Left ventricle myocardium inferior (tissue), 1 donor: Measurements from ENCODE around the gene RYR1. TPM values are rescaled to one million over a fixed set of nuclear protein-coding genes. Genes with fewer than 3 reads are reported as not detected.

Experiments
- DNase-seq: peaks from one replicate; pipeline ENCODE4 v3.0.0-alpha.2; 2020
- H3K27ac ChIP-seq: fragments of 200-600 bp; replicated peaks from 2 replicates; pipeline ENCODE4 v1.8.0; 2021
- H3K27me3 ChIP-seq: fragments of 200-600 bp; 2 replicates; pipeline ENCODE4 v1.8.0; 2021; ENCODE audit warnings: low read depth
- H3K36me3 ChIP-seq: fragments of 200-600 bp; 2 replicates; pipeline ENCODE4 v1.8.0; 2021
- H3K4me1 ChIP-seq: fragments of 200-600 bp; 2 replicates; pipeline ENCODE4 v1.8.0; 2021
- H3K4me3 ChIP-seq: fragments of 200-600 bp; 2 replicates; pipeline ENCODE4 v1.8.0; 2021; ENCODE audit warnings: mild to moderate bottlenecking, moderate library complexity
- H3K9me3 ChIP-seq: fragments of 200-600 bp; replicated peaks from 2 replicates; pipeline ENCODE4 v1.8.0; 2021
- CTCF ChIP-seq: fragments of 200-600 bp; IDR thresholded peaks from 2 replicates; pipeline ENCODE4 v1.8.0; 2021; ENCODE audit warnings: antibody characterized with exemption, mild to moderate bottlenecking, borderline replicate concordance
- intact Hi-C: fragments of 100-400 bp; cut with micrococcal nuclease; formaldehyde crosslinking; loops from one replicate; pipeline ENCODE4 v1.11.0; 2022
- total RNA-seq: library from RNA; stranded (reverse); fragmentation: NEBNext Ultra II Directional; extraction: Animal tissue kit (Norgen Biotek cat#: 25700); gene quantifications from one replicate; pipeline ENCODE4 v1.2.1, GENCODE V29; 2021
- donor health status: DM: no; HTN: yes; CAD: no; lungs with severe emphysema.

The RYR1 gene
- total RNA-seq, 1 donor from 2014 or later, result 0.74 TPM

GRCh38 chr19:38430931-38431330 is 2.6 kb upstream of the RYR1 start:
- DNase-seq, result no peak
- H3K36me3 ChIP-seq, result no peaks in the 10 kb centered on the region
- intact Hi-C loops, result no loop called here
- H3K27ac ChIP-seq, result no peak overlapping the region
- no peak for TF ChIP-seq CTCF
- no peaks in the 10 kb centered on the region for H3K9me3 ChIP-seq
- H3K27me3 ChIP-seq, result peaks cover 53% of the 10 kb centered on the region
- H3K4me3 ChIP-seq, result no peak overlapping the region
- peaks cover 8% of the 10 kb centered on the region for H3K4me1 ChIP-seq

- DNase-seq, result peak; percentile 48
- TF ChIP-seq CTCF, result no peak
- H3K36me3 ChIP-seq, result no peaks in the 10 kb centered on the region
- peak overlapping the region; percentile 36 for H3K4me3 ChIP-seq
- H3K27ac ChIP-seq, result no peak overlapping the region
- H3K9me3 ChIP-seq, result no peaks in the 10 kb centered on the region
- peaks cover 75% of the 10 kb centered on the region for H3K27me3 ChIP-seq
- H3K4me1 ChIP-seq, result peaks cover 5% of the 10 kb centered on the region
- intact Hi-C loops, result no loop called here
These were observed 1.1 kb downstream of the RYR1 start for GRCh38 chr19:38434549-38435051.

GRCh38 chr19:38437295-38437694 is 3.8 kb downstream of the RYR1 start:
- H3K27me3 ChIP-seq, result peaks cover 83% of the 10 kb centered on the region
- TF ChIP-seq CTCF, result no peak
- H3K36me3 ChIP-seq, result no peaks in the 10 kb centered on the region
- H3K9me3 ChIP-seq, result no peaks in the 10 kb centered on the region
- no peak for DNase-seq
- H3K27ac ChIP-seq, result no peak overlapping the region
- peaks cover 5% of the 10 kb centered on the region for H3K4me1 ChIP-seq
- no peak overlapping the region for H3K4me3 ChIP-seq
- intact Hi-C loops, result no loop called here

GRCh38 chr19:38437917-38438316 is 4.4 kb downstream of the RYR1 start:
- Histone ChIP-seq H3K4me3 (no peak overlapping the region), H3K27ac (no peak overlapping the region), H3K4me1 (peaks cover 5% of the 10 kb centered on the region), H3K9me3 (no peaks in the 10 kb centered on the region), H3K36me3 (no peaks in the 10 kb centered on the region), H3K27me3 (peaks cover 83% of the 10 kb centered on the region)
- intact Hi-C loops, result no loop called here
- DNase-seq, result no peak
- TF ChIP-seq CTCF, result no peak

- no peaks in the 10 kb centered on the region for H3K36me3 ChIP-seq
- no peaks in the 10 kb centered on the region for H3K4me1 ChIP-seq
- intact Hi-C loops, result no loop called here
- H3K4me3 ChIP-seq, result no peak overlapping the region
- H3K9me3 ChIP-seq, result no peaks in the 10 kb centered on the region
- H3K27ac ChIP-seq, result no peak overlapping the region
- no peak for DNase-seq
- peaks cover 70% of the 10 kb centered on the region for H3K27me3 ChIP-seq
- no peak for TF ChIP-seq CTCF
These were observed 7.1 kb downstream of the RYR1 start for GRCh38 chr19:38440592-38440991.
